K562 (cell line): ENCODE data around the gene SLC26A8. TPM values are rescaled to one million over a fixed set of nuclear protein-coding genes. Genes with fewer than 3 reads are reported as not detected.

Source experiments
- ATAC-seq: fragments of 200-7000 bp; cut with Tn5 transposase; 3 replicates; pipeline ENCODE4 v1.9.1; 2020; ENCODE audit warnings: moderate library complexity
- BruUV-seq: library from RNA; stranded (reverse); fragments of 400-500 nt; replicated peaks from 2 replicates; lab custom pipeline; 2021; lab: Mats Ljungman, UMichigan
- CTCF ChIA-PET: fragments of 300-600 bp; formaldehyde crosslinking; extraction: SDS; loops from one replicate; lab custom pipeline; 2021; ENCODE audit warnings: low intra/inter-chr PET ratio; lab: Yijun Ruan, JAX
- POLR2A ChIA-PET: fragments of 300-600, 350-650 bp; sonication (Branson Sonifier 250); formaldehyde crosslinking; extraction: SDS; loops from one replicate; lab custom pipeline; 2021; ENCODE audit warnings: antibody characterized with exemption, inconsistent platforms; lab: Yijun Ruan, JAX
- DNase-seq, 4 experiments: peaks; one replicate each; pipeline versions ENCODE4 v3.0.0 to v3.0.0-alpha.2; 2011 to 2018; ENCODE audit warnings: low spot score in 3 of 4, mixed read lengths in 3 of 4; ENCODE audit errors: extremely low read depth in 1 of 4
- FAIRE-seq: peaks from 2 replicates; lab custom pipeline; 2011; peaks lifted over from hg19 to GRCh38; lab: Jason Lieb, UNC
- H2AFZ ChIP-seq: 2 replicates; pipeline ENCODE4 v1.6.0; 2011; ENCODE audit warnings: low read depth, low read length, control low read depth, inconsistent platforms
- H3K27ac ChIP-seq: fragments of 200-600 bp; 3 replicates; pipeline ENCODE4 v1.8.0; 2011; ENCODE audit warnings: low read depth, mild to moderate bottlenecking, control low read depth, inconsistent platforms, low read length, moderate library complexity, mixed read lengths; ENCODE audit errors: extremely low read depth
- H3K27me3 ChIP-seq, 2 experiments: fragments of 300-600 bp in 1 of 2; 2 replicates in 1 of 2; 3 replicates in 1 of 2; pipeline versions ENCODE4 v1.6.0 to v1.8.0; 2011; ENCODE audit warnings: inconsistent platforms in 2 of 2, low read length in 2 of 2, mild to moderate bottlenecking in 1 of 2, mixed read lengths in 1 of 2, moderate library complexity in 1 of 2; ENCODE audit not compliant: control insufficient read depth in 2 of 2, insufficient read depth in 2 of 2
- H3K36me3 ChIP-seq: fragments of 300-600 bp; 3 replicates; pipeline ENCODE4 v1.8.0; 2011; ENCODE audit warnings: mild to moderate bottlenecking, low read length, inconsistent platforms; ENCODE audit not compliant: control insufficient read depth, insufficient read depth
- H3K4me1 ChIP-seq, 2 experiments: fragments of 200-600 bp in 1 of 2; replicated peaks in 1 of 2; 2 replicates in 1 of 2; 3 replicates in 1 of 2; pipeline versions ENCODE4 v1.5.1 to v1.8.0; 2011; ENCODE audit warnings: inconsistent platforms in 2 of 2, low read length in 2 of 2, mild to moderate bottlenecking in 1 of 2, mixed read lengths in 1 of 2, moderate library complexity in 1 of 2; ENCODE audit not compliant: control insufficient read depth in 2 of 2, insufficient read depth in 2 of 2
- H3K4me2 ChIP-seq: 2 replicates; pipeline ENCODE4 v1.6.1; 2011; ENCODE audit warnings: low read length, control low read depth, inconsistent platforms, mixed read lengths; ENCODE audit not compliant: insufficient read depth
- H3K4me3 ChIP-seq: fragments of 200-600 bp; sonication (generic), shearing (Covaris generic); 2 replicates; pipeline ENCODE4 v1.5.1; 2016; ENCODE audit warnings: control low read depth, inconsistent platforms
- H3K79me2 ChIP-seq: fragments of 200-600 bp; 3 replicates; pipeline ENCODE4 v1.8.0; 2011; ENCODE audit warnings: low read length, inconsistent platforms; ENCODE audit not compliant: control insufficient read depth, insufficient read depth
- H3K9ac ChIP-seq, 2 experiments: 2 replicates each; pipeline versions ENCODE4 v1.6.0 to v1.6.1; 2011; ENCODE audit warnings: low read depth in 2 of 2, low read length in 2 of 2, control low read depth in 1 of 2, inconsistent platforms in 1 of 2, mild to moderate bottlenecking in 1 of 2, mixed read lengths in 1 of 2; ENCODE audit not compliant: insufficient read depth in 1 of 2
- H3K9me1 ChIP-seq: one replicate; pipeline ENCODE4 v1.6.0; 2011; ENCODE audit warnings: inconsistent platforms, mild to moderate bottlenecking, low read length, moderate library complexity; ENCODE audit not compliant: control insufficient read depth, insufficient read depth
- H3K9me3 ChIP-seq: replicated peaks from 2 replicates; pipeline ENCODE4 v1.5.1; 2011; ENCODE audit warnings: low read depth, low read length, inconsistent platforms; ENCODE audit not compliant: control insufficient read depth, insufficient read depth
- H4K20me1 ChIP-seq: replicated peaks from 2 replicates; pipeline ENCODE4 v1.6.1; 2011; ENCODE audit warnings: low read length, inconsistent platforms, mixed read lengths; ENCODE audit not compliant: control insufficient read depth, insufficient read depth
- CBX5 ChIP-seq: IDR thresholded peaks from 2 replicates; pipeline ENCODE4 v1.6.1; 2014; ENCODE audit warnings: low read depth, borderline replicate concordance
- CCNT2 ChIP-seq: IDR thresholded peaks from 2 replicates; pipeline ENCODE4 v1.6.1; 2011; ENCODE audit warnings: borderline replicate concordance, low read depth, mild to moderate bottlenecking, moderate library complexity, mixed read lengths, low read length; ENCODE audit not compliant: insufficient read length; ENCODE audit errors: extremely low read depth
- DNMT1 ChIP-seq: fragments of 450-650 bp; IDR thresholded peaks from 2 replicates; pipeline ENCODE4 v1.6.1; 2016; ENCODE audit warnings: antibody characterized with exemption, mild to moderate bottlenecking
- EHMT2 ChIP-seq: fragments of 450-650 bp; IDR thresholded peaks from 2 replicates; pipeline ENCODE4 v1.6.1; 2018; ENCODE audit warnings: antibody characterized with exemption
- FOSL1 ChIP-seq: fragments of 200-800 bp; sonication (Bioruptor generic); conservative IDR thresholded peaks from 2 replicates; pipeline ENCODE4 v1.6.1; 2016; ENCODE audit warnings: missing genetic modification characterization, missing compliant biosample characterization
- FOXP1 ChIP-seq: sonication (generic); formaldehyde crosslinking; IDR thresholded peaks from 2 replicates; pipeline ENCODE4 v1.8.0; 2022; ENCODE audit warnings: mild to moderate bottlenecking, missing genetic modification reagents
- MCM5 ChIP-seq: fragments of 450-650 bp; IDR thresholded peaks from 2 replicates; pipeline ENCODE4 v1.6.1; 2016; ENCODE audit warnings: low read depth
- MTF1 ChIP-seq: fragments of 250-450 bp; sonication (Bioruptor Pico); IDR thresholded peaks from 2 replicates; pipeline ENCODE4 v1.9.0; 2021; ENCODE audit warnings: moderate library complexity, mild to moderate bottlenecking, inconsistent platforms, borderline replicate concordance
- NELFE ChIP-seq: IDR thresholded peaks from 2 replicates; pipeline ENCODE4 v1.6.1; 2011; ENCODE audit warnings: mild to moderate bottlenecking; ENCODE audit not compliant: insufficient read depth, insufficient read length
- NR2C2 ChIP-seq, 2 experiments: fragments of 200-800 bp in 1 of 2; sonication (Bioruptor generic) in 1 of 2; sonication (generic) in 1 of 2; formaldehyde crosslinking in 1 of 2; IDR thresholded peaks; 2 replicates each; pipeline versions ENCODE4 v1.6.1 to v1.8.0; 2016 to 2022; ENCODE audit warnings: mild to moderate bottlenecking in 1 of 2, missing compliant biosample characterization in 1 of 2, missing genetic modification characterization in 1 of 2, missing genetic modification reagents in 1 of 2
- RBM25 ChIP-seq: fragments of 200-400 bp; formaldehyde crosslinking; IDR thresholded peaks from 2 replicates; pipeline ENCODE4 v1.6.1; 2018; ENCODE audit warnings: low read length, low read depth, moderate library complexity; ENCODE audit not compliant: severe bottlenecking
- REST ChIP-seq, 2 experiments: fragments of 450-650 bp; formaldehyde crosslinking in 1 of 2; IDR thresholded peaks; 2 replicates each; pipeline versions ENCODE4 v1.4.0 to v1.6.1; 2014 to 2020; ENCODE audit warnings: mild to moderate bottlenecking in 2 of 2, borderline replicate concordance in 1 of 2, low read depth in 1 of 2
- TEAD2 ChIP-seq: fragments of 450-650 bp; IDR thresholded peaks from 2 replicates; pipeline ENCODE4 v1.6.1; 2016; ENCODE audit warnings: missing genetic modification characterization, control low read depth, missing compliant biosample characterization
- ZKSCAN1 ChIP-seq: fragments of 150-350 bp; IDR thresholded peaks from 2 replicates; pipeline ENCODE4 v1.6.1; 2016; ENCODE audit warnings: low read depth, low read length
- ZNF436 ChIP-seq: fragments of 250-450, 450-650 bp; sonication (Bioruptor Pico); formaldehyde crosslinking; IDR thresholded peaks from 2 replicates; pipeline ENCODE4 v1.7.0; 2020; ENCODE audit warnings: mild to moderate bottlenecking
- whole genome bisulfite sequencing: fragments of 100-300 bp; shearing (Covaris generic); methylation state at CpG from one replicate; pipeline ENCODE4 v1.1.6; 2016; ENCODE audit warnings: low coverage, mixed read lengths; ENCODE audit not compliant: insufficient coverage; ENCODE audit errors: missing lambda C conversion rate; 5-methylcytosine and 5-hydroxymethylcytosine counted together
- in situ Hi-C: fragments of 300-500 bp; cut with MboI; formaldehyde crosslinking; loops from 4 replicates; pipeline ENCODE4 v1.15.0; 2018; ENCODE audit warnings: inconsistent platforms, mixed read lengths
- intact Hi-C: fragments of 100-400 bp; cut with micrococcal nuclease; formaldehyde crosslinking; loops from 2 replicates; pipeline ENCODE4 v1.14.2; 2022
- polyA plus RNA-seq, 8 experiments: library from polyadenylated mRNA; depleted of rRNA in 4 of 8; stranded (reverse) in 5 of 8; unstranded in 3 of 8; fragments of >200 nt; fragmentation: Nextera tagmentation in 2 of 8; fragmentation: Illumina TruSeq in 1 of 8; extraction: Ambion mirVana in 2 of 8; extraction: Trizol in 1 of 8; gene quantifications; 2 replicates each; pipeline versions ENCODE4 v1.2.1 to v1.2.3, GENCODE V29; 2011 to 2014; ENCODE audit warnings: inconsistent platforms in 1 of 8, missing spikeins in 1 of 8
- total RNA-seq, 7 experiments: library from RNA; depleted of rRNA in 6 of 7; stranded (reverse); fragments of >200 nt in 6 of 7; fragmentation: Illumina TruSeq in 2 of 7; extraction: Trizol in 2 of 7; gene quantifications; 2 replicates each; pipeline versions ENCODE4 v1.2.1 to v1.2.3, GENCODE V29; 2011 to 2021; ENCODE audit warnings: low replicate concordance in 1 of 7

The SLC26A8 gene
- total and polyA plus RNA-seq, 9 of the 15 experiments (the other 6 are each of a cell fraction or from before 2014, with no cell fraction given), result not detected

- BruUV-seq, result no TSS peak
- no peak for ATAC-seq
- CTCF ChIA-PET, result no interaction called here
Observed at GRCh38 chr6:35943390-35943789, 81.1 kb downstream of the SLC26A8 start.

DNA sequence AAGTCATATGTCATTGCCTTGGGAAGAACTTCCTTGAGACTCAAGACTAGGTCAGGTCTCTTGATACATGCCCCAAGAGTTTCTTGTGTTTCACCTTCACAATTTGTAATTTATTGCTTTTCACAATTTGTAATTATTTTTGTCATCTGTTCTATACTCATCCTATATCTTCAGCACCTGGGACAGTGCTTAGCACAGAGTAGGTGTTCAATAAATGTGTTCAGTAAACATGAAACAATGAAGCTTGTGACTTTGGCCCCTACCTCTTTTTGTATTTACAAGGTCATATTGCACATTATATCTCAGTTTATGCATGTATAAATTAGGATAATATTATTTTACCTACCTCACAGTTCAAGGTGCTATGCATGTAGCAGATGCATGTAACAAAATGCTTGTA, 82.1 kb downstream of the SLC26A8 start:
- Histone ChIP-seq H3K27ac (no peak overlapping the region), H3K9ac (no peak overlapping the region), H3K27me3 (peaks cover 0 to 5% of the 10 kb centered on the region in 2 experiments; a peak in 3 of 5 replicates), H4K20me1 (no peaks in the 10 kb centered on the region), H3K79me2 (no peaks in the 10 kb centered on the region), H3K4me1 (no peaks in the 10 kb centered on the region), H3K4me2 (no peak overlapping the region), H3K4me3 (no peak overlapping the region), H3K9me3 (no peaks in the 10 kb centered on the region), H3K9me1 (no peaks in the 10 kb centered on the region), H3K36me3 (no peaks in the 10 kb centered on the region), H2AFZ (no peak overlapping the region)
- ChIA-PET CTCF (no interaction called here), POLR2A (no interaction called here)
- ATAC-seq, result no peak
- in situ Hi-C loops (no loop called here), intact Hi-C loops (no loop called here)
- no peak for FAIRE-seq
- no peak for DNase-seq
- no TSS peak for BruUV-seq
- peak; percentile 82 for TF ChIP-seq REST (IDR thresholded peaks at IDR 0.05; ENCODE audit: borderline replicate concordance)
- no peak for TF ChIP-seq REST (CRISPR knock-in tag; IDR thresholded peaks at IDR 0.05; ENCODE audit: low read depth)
- TF ChIP-seq RBM25, result peak; percentile 23
- TF ChIP-seq EHMT2, result peak; percentile 76; the same call in 1 of the 2 replicates
- 0 out of 2 replicates have a peak, but pooled peaks have one; percentile 36 for TF ChIP-seq ZKSCAN1
- TF ChIP-seq MCM5, result no peak

More at GRCh38 chr6:35943390-35943789, 81.1 kb downstream of the SLC26A8 start:
- Histone ChIP-seq H3K4me3 (no peak overlapping the region), H3K27ac (no peak overlapping the region), H2AFZ (no peak overlapping the region), H3K4me1 (peaks cover 0 to 2% of the 10 kb centered on the region in 2 experiments; a peak in 2 of 5 replicates), H3K9me1 (no peaks in the 10 kb centered on the region), H3K79me2 (no peaks in the 10 kb centered on the region), H3K9me3 (no peaks in the 10 kb centered on the region), H3K4me2 (no peak overlapping the region), H3K9ac (no peak overlapping the region), H3K36me3 (no peaks in the 10 kb centered on the region), H3K27me3 (peaks cover 0 to 5% of the 10 kb centered on the region in 2 experiments; a peak in 3 of 5 replicates), H4K20me1 (no peaks in the 10 kb centered on the region)
- TF ChIP-seq NELFE (no peak), FOSL1 (tag) (no peak), CBX5 (no peak), CCNT2 (no peak), MTF1 (no peak), DNMT1 (no peak), TEAD2 (no peak), NR2C2 (CRISPR knock-in tag; IDR thresholded peaks at IDR 0.05) (no peak), NR2C2 (tag; IDR thresholded peaks at IDR 0.05) (no peak), ZNF436 (no peak), FOXP1 (CRISPR knock-in tag) (no peak)
- DNase-seq (no peak), FAIRE-seq (no peak)
- POLR2A ChIA-PET, result no interaction called here
- in situ Hi-C loops, result no loop called here
- intact Hi-C loops, result no loop called here
- WGBS, result 6% methylated on average over 1 of the region's 1 CpG
